ENCODE measurements around the gene VSX1. TPM values are rescaled to one million over a fixed set of nuclear protein-coding genes. Genes with fewer than 3 reads are reported as not detected.

The VSX1 gene
- total and polyA plus RNA-seq, 2 donors (not counting 1 experiment from before 2014, with no cell fraction given) = not detected

DNA sequence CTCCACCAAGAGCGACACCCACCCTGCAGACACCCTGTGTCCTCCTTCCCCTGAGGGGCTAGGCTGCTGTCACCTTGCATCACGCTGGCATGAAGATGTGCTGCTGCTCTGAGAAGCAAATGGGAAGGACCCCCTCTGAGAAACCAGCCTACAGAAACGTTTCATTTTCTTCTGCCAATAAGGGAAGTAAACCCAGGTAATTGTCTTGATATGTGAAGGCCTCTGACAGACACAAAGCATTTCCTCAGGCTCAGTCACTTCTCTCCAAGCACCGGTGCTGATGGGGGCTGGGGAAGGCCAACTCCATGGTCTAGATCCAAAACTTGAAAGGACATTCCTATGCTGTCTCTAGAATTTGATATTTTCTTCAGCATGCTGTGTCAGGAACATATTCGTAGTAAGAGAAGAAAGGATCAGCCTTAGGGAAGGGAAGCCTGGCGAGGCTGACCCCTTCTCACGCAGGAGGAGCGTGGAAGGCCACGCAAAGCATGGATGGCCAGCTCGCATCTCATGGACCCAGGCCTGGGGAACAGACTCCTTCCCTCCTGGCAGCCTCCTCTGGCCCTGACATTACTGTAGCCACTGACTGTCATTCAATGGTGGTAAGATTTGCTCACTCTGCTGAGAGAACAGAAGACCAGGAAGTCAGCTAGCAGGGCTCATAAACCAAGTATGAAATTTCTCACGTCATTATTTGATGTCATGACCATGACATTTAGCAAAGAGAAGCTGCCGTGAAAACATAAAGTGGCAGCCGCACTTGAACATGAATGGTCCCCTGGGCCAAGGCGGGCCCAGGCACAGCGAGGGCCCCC is 44.4 kb downstream of the VSX1 start:
- peaks cover 60% of the 10 kb centered on the region for H4K20me1 ChIP-seq (ENCODE audit: control insufficient read depth, insufficient read depth, low read length, poor library complexity, severe bottlenecking)
- POLR2A ChIA-PET = interaction anchor here (0.8 to 2.2 kb wide), 2 partner anchors 18 to 20 kb away, joined by 3 to 20 read pairs; partner anchors contain the start of gene ACSS1
- H3K4me1 ChIP-seq (ENCODE audit: control insufficient read depth in 2 of 2, insufficient read depth in 2 of 2, low read length in 2 of 2) = peaks cover 55 to 59% of the 10 kb centered on the region in 2 donors
- H3K9me3 ChIP-seq (ENCODE audit: control extremely low read depth in 1 of 3, control insufficient read depth in 2 of 3, insufficient read depth in 1 of 3, low read length in 2 of 3) = no peaks in the 10 kb centered on the region
- CTCF ChIA-PET = interaction anchor here (0.6 to 2.1 kb wide), 7 partner anchors 12 to 44 kb away, joined by 3 to 9 read pairs (median 4); partner anchors contain the start of gene ACSS1
- H3K4me3 ChIP-seq (ENCODE audit: control extremely low read depth in 1 of 5, extremely low read depth in 1 of 5, insufficient read depth in 1 of 5, low read depth in 2 of 5, low read length in 4 of 5) = peak overlapping the region in 1 of 5 experiments; percentile 44
- peaks cover 93% of the 10 kb centered on the region for H3K79me2 ChIP-seq (ENCODE audit: control insufficient read depth, insufficient read depth, low read length)
- TF ChIP-seq, protein P1, sequence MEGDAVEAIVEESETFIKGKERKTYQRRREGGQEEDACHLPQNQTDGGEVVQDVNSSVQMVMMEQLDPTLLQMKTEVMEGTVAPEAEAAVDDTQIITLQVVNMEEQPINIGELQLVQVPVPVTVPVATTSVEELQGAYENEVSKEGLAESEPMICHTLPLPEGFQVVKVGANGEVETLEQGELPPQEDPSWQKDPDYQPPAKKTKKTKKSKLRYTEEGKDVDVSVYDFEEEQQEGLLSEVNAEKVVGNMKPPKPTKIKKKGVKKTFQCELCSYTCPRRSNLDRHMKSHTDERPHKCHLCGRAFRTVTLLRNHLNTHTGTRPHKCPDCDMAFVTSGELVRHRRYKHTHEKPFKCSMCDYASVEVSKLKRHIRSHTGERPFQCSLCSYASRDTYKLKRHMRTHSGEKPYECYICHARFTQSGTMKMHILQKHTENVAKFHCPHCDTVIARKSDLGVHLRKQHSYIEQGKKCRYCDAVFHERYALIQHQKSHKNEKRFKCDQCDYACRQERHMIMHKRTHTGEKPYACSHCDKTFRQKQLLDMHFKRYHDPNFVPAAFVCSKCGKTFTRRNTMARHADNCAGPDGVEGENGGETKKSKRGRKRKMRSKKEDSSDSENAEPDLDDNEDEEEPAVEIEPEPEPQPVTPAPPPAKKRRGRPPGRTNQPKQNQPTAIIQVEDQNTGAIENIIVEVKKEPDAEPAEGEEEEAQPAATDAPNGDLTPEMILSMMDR (IDR thresholded peaks at IDR 0.05) = no peak
- no peak for TF ChIP-seq EZH2 (IDR thresholded peaks at IDR 0.05; ENCODE audit: borderline replicate concordance, insufficient read depth, low read depth, low read length, poor library complexity, severe bottlenecking)
- intact Hi-C loops (cut with micrococcal nuclease) = loop anchor here (1.0 to 5.0 kb wide), 2 partner anchors 20 to 160 kb away; partner anchors contain the start of gene ENTPD6
- Mint-ChIP-seq H3K4me1 (peaks cover 61% of the 10 kb centered on the region), H3K9me3 (ENCODE audit: insufficient read depth) (no peaks in the 10 kb centered on the region), H3K27ac (peak overlapping the region; percentile 91), H3K4me3 (peak overlapping the region; percentile 77), H3K27me3 (no peaks in the 10 kb centered on the region)
- ATAC-seq (ENCODE audit: low read depth) (peak; percentile 87), DNase-seq (peak; percentile 43)
- peak overlapping the region; percentile 68 for H3K4me2 ChIP-seq (replicated peaks; ENCODE audit: low read depth, low read length, poor library complexity, severe bottlenecking)
- WGBS (ENCODE audit: insufficient coverage) = 46% methylated on average over 9 of the region's 15 CpGs
- H2AFZ ChIP-seq (ENCODE audit: insufficient read depth, low read depth, low read length, poor library complexity, severe bottlenecking) = peak overlapping the region; percentile 16
- peak overlapping the region; percentile 17 to 63 for H3K27ac ChIP-seq (ENCODE audit: low read length in 2 of 2)
- H3K27me3 ChIP-seq (replicated peaks in 1 of 4; ENCODE audit: control extremely low read depth in 1 of 4, control insufficient read depth in 3 of 4, insufficient read depth in 4 of 4, low read length in 3 of 4) = no peaks in the 10 kb centered on the region
- peak overlapping the region; percentile 48 for H3K9ac ChIP-seq (ENCODE audit: low read length)
- H3K36me3 ChIP-seq (replicated peaks in 1 of 2; ENCODE audit: control extremely low read depth in 1 of 2, control insufficient read depth in 1 of 2, extremely low read depth in 1 of 2, insufficient read depth in 2 of 2, low read length in 1 of 2) = peaks cover 0 to 33% of the 10 kb centered on the region in 2 experiments

Data from B cell (primary cell).